CD4-positive, alpha-beta T cell treated with Interleukin-6 at 100 ng/mL for 8 hours (primary cell): ENCODE data around the gene HDAC11.

Source experiments
- DNase-seq: peaks from one replicate; pipeline ENCODE4 v3.0.0-alpha.2; 2020; ENCODE audit warnings: mixed read lengths, low spot score

HDAC11 gene

DNA sequence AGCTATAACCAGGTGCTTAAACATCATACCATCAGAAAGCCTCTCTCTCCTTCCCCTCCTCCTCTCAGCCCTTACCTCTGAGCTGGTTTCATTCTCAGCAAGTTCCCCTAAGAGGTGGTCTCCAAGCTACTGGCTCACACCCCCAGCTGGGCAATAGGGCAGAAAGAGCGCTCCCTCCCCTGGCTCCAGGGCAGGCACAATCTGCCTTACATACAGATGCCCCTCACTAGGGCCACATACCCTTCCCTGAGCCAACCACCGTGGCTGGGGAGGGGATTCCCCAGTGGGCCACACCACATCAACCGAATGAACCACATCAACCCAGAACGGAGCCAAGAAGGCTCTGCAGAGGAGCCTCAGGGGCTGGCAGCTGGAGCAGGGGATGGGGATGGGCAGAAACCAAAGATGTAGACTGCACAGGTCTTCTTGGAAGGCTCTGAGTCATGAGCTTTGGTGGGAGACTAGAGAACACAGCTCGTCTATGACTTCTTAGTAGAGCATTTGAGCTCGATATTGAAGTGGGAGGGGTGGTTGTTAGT lies 64.3 kb downstream of the HDAC11 start:
- DNase-seq = peak; percentile 28

DNA sequence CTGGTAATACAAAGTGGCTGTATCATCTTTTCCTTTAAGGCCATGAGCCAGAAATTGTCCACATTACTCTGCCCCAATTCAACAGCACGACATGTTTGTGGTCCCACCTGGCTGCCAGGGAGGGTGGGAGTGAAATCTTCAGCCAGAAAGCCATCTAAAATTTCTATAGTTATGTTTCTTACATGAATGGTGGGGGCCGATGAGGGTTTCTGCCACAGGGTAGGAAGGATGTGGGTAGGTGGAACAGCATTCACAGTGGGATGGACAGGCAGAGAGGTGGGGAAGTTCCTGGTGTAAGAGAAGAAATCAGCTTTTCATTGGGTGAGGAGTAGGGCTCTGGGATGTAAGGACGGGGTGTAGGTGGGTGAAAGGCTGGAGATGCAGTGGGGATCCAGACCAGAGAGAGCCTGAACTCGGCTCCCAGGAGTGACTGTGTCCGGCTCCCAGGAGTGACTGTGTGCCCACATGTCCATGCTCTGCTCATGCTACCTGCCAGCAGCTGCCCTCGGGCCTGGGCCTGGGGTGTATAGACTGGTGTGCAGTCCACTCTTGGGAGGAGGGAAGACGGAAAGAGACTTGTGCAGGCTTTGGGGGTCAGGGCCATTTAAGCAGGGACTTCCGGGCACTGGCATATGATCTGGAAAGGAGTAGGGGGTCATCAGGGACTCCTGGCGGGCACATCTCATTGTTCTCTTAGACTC lies 65.0 kb downstream of the HDAC11 start:
- DNase-seq = no peak

DNA sequence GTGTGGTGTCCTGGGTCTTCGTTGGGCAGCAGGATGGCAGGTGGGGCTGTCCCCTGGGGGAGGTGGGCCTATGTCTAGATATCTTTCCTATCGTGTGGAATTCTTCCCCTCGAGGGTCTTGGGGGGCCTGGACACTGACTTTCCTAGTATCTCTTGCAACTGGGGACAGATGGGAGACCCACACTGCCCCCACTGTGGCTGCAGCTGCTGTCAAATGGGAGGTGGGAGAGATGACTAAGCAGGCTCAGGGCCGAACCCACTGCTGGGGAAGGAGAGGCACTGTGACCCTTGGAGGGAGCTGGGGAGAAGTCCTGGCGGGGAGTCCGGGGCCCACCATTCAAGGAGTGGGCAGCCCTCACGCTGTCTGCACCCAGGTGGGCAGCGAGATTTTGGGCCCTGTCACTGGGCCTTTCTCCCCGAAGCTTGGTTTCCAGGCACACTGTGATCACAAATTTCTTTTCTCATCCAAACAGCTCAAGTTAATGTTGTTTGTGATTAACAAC lies 65.9 kb downstream of the HDAC11 start:
- no peak for DNase-seq

DNA sequence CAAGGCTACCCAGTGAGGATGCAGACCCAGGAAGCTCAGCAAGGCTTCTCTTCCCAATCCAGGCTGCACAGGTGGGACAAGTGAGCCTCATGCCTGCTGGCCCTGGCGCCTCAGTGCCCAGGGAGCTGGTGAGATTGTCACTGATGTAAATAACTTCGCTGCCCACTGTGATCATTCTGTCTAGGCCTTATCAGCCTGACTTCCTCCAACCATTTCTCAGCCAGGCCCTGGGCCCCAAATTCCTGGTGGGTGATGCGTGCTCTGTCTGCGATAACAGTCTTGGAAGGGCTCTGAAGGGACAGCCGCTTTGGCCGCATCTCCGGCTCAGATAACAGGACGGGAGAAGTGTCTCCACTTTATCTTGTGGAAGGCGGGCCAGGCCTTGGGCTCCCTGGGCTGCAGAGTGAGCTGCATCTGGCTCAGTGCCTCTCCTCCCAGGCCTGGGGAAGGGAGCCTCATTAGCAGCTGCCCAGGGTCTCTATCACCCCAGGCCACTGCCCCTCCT lies 66.6 kb downstream of the HDAC11 start:
- no peak for DNase-seq

DNA sequence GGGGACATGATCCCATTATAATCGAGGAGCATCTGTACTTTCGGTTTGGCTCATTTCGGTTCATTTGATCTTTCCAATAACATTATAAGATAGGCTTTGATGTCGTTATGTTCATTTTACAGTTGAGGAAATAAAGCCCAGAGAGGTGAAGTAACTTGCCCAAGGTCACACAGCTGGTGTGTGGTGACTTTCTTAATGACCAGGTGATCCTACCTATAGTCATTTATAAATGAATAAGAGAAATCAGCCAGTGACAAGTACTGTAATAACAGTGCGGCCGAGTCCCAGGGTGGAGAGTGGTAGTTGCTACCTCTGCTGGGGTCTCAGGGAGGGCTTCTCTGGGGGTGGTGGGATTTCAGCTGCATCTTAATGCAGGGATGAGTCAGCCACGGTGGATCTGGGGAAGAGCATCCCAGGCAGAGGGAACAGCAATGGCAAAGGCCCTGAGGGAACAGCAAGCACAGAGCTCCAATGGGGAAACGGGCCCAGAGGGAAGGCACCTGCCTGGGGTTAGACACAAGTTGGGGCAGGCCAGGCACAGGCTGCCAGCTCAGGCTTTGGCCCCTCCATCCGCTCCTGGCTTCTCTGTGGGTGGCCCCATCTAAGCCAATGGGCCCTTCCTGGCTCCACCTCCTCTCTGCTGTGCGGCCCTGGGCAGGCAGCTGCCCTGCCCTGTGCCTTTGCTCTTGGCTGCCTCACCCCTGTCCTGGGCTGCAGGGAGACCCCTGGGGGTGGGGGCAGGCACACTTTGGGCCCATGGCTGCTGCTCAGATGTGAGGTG lies 67.7 kb downstream of the HDAC11 start:
- DNase-seq = no peak

DNA sequence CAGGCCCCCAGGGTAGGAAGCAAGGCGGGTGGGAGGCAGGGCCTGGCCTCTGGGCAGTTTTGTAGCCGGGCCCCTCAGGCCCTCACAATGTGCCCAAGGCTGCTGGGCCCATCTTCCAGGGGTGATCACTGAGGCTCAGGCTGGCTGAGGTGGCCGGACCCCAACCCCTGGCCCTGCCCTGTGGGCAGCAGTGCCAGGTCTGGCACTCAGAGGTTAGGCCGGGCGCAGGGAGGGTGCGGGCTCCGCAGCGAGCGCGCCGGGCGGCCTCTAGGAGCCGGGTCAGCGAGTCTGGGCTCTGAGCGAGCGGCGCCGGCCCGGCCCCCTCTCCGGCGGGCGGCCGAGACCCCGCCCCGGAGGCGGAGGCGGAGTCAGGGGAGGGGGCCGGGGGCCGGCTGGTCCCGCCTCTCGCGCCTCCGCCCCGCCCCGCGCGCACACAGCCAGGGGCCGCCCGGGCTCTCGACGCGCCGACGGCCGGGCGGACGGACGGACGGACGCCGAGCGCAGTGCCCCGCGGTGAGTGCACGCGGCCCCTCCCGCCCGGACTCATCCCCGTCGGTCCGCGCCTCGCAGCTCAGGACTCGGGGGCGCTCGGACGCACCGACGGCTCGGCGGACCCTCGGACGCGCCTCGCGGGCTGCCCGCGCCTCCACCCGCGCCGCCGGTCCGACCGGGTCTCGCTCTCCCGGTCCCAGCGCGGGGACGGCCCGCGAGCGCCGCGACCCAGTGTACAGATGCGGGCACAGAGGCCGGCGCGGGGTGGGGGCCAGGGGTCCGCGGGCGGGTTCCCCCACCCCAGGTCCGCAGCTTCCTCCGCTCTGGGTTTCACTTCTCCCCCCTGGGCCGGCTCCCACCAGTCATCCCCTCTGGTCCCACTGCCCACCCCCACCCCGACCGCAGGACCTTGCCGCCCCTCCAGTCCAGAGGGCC lies 68.9 kb downstream of the HDAC11 start, which contains the start of gene FBLN2:
TSS of gene FBLN2 (plus strand) at position 430 of the 927 bp plus-strand sequence. CDS start 21,231 bp downstream, outside the sequence.
- DNase-seq = peak; percentile 10

DNA sequence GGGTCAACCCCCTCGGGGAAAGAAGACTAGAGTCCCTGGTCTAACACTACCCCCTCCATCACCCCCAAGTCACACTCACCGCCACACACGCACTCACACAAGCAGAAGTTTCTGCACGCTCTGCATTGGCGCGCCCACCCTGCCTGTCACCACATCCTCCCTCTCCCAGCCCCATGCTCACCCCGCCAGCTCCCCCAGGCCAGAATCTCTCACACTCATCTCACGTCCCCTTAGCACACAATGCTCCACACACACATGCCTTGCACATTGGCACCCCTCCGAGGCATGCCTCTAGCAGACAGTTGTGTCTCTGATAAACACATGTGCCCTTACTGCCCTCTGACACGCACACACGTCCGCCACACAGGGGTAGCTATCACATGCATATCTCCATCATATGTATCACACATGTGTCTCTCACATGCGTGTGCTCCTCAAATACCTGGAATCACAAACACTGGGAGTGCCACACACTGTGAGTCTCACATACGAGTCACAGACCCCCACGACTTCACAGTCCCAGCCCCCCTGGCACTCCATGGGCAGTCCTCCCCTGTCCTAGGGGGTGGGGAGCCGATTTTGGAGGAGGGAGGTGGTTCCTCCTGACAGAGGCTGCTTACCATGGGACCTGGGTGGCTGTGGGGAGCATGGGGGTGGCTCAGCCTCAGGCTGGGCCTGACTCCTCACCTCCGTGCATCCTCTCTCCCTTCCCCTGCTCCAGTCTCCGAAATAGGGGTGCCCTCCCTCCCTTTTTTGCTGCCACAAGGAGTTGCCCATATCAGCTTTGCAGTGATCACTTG lies 69.7 kb downstream of the HDAC11 start:
- DNase-seq = no peak

DNA sequence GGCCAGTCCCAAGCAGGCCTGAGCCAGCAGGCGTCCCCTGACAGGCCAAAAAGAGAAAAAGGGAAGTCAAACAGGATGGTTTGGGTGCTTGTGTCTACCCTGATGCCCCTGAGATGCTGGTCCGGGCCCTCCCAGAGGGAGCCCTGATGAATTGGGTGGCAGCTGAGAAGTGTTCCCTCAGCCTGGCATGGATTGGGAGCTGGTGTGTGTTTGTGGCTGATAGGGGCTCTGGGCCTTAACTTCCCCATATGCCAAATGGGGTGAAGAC lies 70.3 kb downstream of the HDAC11 start:
- no peak for DNase-seq

DNA sequence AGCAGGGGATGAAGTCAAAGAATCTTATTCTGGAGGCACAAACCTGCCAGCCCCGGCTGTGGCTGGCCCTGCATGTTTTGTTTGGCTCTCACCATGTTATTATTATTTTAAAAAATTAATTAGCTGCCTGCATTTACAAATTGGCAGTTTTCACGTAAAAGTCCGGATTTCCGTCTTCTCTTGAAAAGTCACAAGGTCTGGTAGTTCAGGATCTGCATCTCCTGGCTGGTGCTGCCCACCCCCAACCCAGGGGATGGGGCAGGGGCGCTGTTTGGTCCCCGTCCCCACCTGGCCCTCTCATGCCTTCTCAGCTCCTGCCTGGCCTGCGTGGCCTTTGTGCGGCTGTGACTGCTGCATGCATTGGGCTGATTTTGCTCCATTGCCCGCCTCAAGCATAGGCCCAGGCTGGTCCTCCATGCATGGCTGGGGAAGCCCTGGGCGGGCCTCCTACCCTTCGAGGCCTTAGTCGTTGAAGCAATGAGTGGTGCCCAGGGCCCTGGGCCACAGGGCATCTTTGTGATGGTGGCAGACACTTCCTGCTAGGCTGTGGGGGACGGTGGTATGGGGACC lies 70.8 kb downstream of the HDAC11 start:
- DNase-seq = no peak

DNA sequence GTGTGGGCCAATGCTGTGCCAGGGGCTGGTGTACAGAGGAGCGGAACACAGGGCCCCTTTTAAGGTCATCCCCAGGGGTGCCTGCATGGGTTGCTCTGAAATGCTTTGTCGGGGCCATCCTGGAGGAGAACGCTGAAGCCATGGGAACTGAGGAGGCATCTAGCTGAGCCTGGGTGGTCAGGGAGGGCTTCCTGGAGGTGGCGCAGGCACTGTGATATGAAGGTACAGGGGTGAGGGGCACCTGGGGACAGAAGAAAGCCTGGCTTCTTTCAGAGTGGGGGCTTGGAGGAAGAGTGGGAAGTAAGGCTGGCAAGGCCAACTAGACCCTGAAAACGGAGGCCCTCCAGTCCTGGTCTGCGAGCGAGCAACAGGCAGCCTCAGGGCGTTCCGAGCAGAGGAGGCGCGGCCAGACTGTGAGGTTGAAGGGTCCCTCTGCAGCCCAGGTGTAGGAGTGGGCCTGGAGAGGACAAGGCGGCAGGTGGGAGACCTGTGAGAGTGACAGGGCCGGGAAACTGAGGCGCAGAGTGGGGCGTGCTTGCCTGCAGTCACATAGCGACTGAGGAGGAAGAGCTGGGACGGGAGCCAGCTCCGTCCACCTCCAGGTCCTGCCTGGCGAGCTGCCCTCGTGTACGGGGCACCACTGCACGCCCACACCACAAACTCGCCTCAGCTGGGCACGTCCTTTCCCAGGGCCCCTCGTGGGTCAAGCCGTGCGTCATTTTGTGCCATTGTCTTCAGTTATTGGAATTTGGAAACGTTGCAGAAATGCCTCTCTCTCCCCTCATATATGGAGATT lies 72.9 kb downstream of the HDAC11 start:
- no peak for DNase-seq

DNA sequence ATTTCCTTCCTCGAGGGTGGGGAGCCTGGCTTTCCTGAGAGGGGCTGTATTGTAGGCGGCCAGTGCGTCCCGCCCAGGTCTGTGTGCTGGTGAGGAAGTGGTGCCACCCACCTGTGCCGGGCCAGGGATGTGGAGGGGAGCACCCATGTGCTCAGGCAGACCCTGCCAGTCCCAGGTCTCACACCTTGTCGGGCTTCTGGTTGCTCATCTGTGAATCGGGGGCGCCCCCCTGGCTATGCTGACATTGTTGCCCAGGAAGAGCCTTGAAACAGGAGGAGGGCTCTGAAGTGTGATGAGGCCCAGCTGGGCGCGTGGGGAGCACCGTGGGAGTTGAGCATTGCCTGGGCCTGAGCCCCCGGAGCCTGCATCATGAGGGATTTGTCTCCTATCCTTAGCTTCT lies 73.6 kb downstream of the HDAC11 start:
- DNase-seq = no peak

DNA sequence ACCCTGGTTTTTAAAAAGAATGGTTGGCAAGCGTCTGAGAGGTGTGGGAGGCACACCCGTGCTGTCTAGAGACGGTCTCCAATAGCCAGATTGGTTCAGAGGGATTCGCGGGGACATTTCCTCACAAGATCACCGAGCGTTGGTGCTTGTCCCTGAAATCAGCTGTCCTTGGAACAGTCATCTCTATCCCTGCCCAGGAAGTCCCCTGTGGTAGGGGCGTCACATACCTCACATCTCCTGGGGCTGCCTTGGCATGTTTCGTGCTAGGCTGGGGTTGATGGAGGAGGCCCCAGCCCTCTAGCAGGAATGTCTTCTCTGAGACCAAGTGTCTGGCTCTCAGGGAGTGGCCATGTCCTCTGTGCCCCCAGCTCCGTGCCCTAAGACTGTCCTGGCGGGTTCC lies 75.6 kb downstream of the HDAC11 start:
- no peak for DNase-seq
